Measurements from ENCODE around the gene HERC3. TPM values are rescaled to one million over a fixed set of nuclear protein-coding genes. Genes with fewer than 3 reads are reported as not detected.

HERC3 gene
- total and polyA plus RNA-seq, 2 experiments from 2014 or later: 2.2 to 2.4 TPM

DNA sequence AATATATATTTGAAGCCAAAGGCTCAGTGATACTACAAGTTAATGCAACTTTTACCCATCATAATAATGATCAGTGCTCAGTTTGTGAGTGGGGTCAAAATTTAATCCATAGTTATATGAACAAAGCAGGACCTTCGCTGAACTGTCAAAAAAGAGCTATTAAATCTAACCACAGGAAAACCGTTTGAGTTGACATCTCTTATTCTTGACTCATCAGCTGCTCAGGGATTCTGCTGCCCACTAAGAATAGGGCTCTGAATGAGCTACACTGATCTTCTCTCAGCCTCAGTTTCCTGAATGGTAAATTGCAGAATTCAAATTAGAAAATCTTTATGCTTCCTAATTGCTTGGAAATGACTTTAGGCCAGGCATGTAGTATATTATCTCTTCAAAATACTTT, 150.3 kb downstream of the HERC3 start:
- H3K4me3 ChIP-seq: no peak overlapping the region
- H3K79me2 ChIP-seq (replicated peaks; ENCODE audit: insufficient read depth): no peaks in the 10 kb centered on the region
- no peaks in the 10 kb centered on the region for H3K27me3 ChIP-seq (ENCODE audit: insufficient read depth)
- Mint-ChIP-seq H3K27me3 (ENCODE audit: insufficient read depth, low read depth, poor library complexity) (peaks cover 4% of the 10 kb centered on the region), H3K4me3 (no peak overlapping the region), H3K9me3 (no peaks in the 10 kb centered on the region; the same call in 2 of the 3 replicates), H3K4me1 (peaks cover 37% of the 10 kb centered on the region), H3K36me3 (ENCODE audit: low read depth) (peaks cover 10% of the 10 kb centered on the region; the same call in 1 of the 3 replicates), H3K27ac (no peak overlapping the region)
- no peak overlapping the region for H3K27ac ChIP-seq (ENCODE audit: low read depth)
- no peak overlapping the region for H2AFZ ChIP-seq
- DNase-seq (ENCODE audit: low spot score): no peak
- no peaks in the 10 kb centered on the region for H3K36me3 ChIP-seq (ENCODE audit: insufficient read depth)
- H3F3A ChIP-seq (replicated peaks; ENCODE audit: low read depth): no peaks in the 10 kb centered on the region
- no peaks in the 10 kb centered on the region; the same call in 1 of the 2 replicates for H3K9me2 ChIP-seq (ENCODE audit: insufficient read depth)
- H3K4me1 ChIP-seq (ENCODE audit: insufficient read depth): peaks cover 35% of the 10 kb centered on the region
- ATAC-seq: no peak
- no peak for TF ChIP-seq STAT1 (IDR thresholded peaks at IDR 0.05; ENCODE audit: unreplicated experiment)
- TF ChIP-seq EZH2phosphoT487 (IDR thresholded peaks at IDR 0.05; ENCODE audit: unreplicated experiment): no peak
- no peak for TF ChIP-seq REST (IDR thresholded peaks at IDR 0.05; ENCODE audit: unreplicated experiment)
- TF ChIP-seq POLR2AphosphoS5 (IDR thresholded peaks at IDR 0.05; ENCODE audit: low read depth): no peak
- TF ChIP-seq ZNF114 (CRISPR knock-in tag; IDR thresholded peaks at IDR 0.05): no peak
- TF ChIP-seq, protein P1, sequence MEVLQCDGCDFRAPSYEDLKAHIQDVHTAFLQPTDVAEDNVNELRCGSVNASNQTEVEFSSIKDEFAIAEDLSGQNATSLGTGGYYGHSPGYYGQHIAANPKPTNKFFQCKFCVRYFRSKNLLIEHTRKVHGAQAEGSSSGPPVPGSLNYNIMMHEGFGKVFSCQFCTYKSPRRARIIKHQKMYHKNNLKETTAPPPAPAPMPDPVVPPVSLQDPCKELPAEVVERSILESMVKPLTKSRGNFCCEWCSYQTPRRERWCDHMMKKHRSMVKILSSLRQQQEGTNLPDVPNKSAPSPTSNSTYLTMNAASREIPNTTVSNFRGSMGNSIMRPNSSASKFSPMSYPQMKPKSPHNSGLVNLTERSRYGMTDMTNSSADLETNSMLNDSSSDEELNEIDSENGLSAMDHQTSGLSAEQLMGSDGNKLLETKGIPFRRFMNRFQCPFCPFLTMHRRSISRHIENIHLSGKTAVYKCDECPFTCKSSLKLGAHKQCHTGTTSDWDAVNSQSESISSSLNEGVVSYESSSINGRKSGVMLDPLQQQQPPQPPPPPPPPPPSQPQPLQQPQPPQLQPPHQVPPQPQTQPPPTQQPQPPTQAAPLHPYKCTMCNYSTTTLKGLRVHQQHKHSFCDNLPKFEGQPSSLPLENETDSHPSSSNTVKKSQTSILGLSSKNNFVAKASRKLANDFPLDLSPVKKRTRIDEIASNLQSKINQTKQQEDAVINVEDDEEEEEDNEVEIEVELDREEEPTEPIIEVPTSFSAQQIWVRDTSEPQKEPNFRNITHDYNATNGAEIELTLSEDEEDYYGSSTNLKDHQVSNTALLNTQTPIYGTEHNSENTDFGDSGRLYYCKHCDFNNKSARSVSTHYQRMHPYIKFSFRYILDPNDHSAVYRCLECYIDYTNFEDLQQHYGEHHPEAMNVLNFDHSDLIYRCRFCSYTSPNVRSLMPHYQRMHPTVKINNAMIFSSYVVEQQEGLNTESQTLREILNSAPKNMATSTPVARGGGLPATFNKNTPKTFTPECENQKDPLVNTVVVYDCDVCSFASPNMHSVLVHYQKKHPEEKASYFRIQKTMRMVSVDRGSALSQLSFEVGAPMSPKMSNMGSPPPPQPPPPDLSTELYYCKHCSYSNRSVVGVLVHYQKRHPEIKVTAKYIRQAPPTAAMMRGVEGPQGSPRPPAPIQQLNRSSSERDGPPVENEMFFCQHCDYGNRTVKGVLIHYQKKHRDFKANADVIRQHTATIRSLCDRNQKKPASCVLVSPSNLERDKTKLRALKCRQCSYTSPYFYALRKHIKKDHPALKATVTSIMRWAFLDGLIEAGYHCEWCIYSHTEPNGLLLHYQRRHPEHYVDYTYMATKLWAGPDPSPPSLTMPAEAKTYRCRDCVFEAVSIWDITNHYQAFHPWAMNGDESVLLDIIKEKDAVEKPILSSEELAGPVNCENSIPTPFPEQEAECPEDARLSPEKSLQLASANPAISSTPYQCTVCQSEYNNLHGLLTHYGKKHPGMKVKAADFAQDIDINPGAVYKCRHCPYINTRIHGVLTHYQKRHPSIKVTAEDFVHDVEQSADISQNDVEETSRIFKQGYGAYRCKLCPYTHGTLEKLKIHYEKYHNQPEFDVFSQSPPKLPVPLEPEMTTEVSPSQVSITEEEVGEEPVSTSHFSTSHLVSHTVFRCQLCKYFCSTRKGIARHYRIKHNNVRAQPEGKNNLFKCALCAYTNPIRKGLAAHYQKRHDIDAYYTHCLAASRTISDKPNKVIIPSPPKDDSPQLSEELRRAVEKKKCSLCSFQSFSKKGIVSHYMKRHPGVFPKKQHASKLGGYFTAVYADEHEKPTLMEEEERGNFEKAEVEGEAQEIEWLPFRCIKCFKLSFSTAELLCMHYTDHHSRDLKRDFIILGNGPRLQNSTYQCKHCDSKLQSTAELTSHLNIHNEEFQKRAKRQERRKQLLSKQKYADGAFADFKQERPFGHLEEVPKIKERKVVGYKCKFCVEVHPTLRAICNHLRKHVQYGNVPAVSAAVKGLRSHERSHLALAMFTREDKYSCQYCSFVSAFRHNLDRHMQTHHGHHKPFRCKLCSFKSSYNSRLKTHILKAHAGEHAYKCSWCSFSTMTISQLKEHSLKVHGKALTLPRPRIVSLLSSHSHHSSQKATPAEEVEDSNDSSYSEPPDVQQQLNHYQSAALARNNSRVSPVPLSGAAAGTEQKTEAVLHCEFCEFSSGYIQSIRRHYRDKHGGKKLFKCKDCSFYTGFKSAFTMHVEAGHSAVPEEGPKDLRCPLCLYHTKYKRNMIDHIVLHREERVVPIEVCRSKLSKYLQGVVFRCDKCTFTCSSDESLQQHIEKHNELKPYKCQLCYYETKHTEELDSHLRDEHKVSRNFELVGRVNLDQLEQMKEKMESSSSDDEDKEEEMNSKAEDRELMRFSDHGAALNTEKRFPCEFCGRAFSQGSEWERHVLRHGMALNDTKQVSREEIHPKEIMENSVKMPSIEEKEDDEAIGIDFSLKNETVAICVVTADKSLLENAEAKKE (CRISPR knock-in tag; IDR thresholded peaks at IDR 0.05): no peak
- TF ChIP-seq, protein P2, sequence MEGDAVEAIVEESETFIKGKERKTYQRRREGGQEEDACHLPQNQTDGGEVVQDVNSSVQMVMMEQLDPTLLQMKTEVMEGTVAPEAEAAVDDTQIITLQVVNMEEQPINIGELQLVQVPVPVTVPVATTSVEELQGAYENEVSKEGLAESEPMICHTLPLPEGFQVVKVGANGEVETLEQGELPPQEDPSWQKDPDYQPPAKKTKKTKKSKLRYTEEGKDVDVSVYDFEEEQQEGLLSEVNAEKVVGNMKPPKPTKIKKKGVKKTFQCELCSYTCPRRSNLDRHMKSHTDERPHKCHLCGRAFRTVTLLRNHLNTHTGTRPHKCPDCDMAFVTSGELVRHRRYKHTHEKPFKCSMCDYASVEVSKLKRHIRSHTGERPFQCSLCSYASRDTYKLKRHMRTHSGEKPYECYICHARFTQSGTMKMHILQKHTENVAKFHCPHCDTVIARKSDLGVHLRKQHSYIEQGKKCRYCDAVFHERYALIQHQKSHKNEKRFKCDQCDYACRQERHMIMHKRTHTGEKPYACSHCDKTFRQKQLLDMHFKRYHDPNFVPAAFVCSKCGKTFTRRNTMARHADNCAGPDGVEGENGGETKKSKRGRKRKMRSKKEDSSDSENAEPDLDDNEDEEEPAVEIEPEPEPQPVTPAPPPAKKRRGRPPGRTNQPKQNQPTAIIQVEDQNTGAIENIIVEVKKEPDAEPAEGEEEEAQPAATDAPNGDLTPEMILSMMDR (conservative IDR thresholded peaks at IDR 0.05; ENCODE audit: low read depth in 2 of 2): no peak
- TF ChIP-seq EZH2 (IDR thresholded peaks at IDR 0.05; ENCODE audit: low read depth, unreplicated experiment): no peak
- TF ChIP-seq CREB1 (CRISPR knock-in tag; IDR thresholded peaks at IDR 0.05; ENCODE audit: low read depth): no peak
- TF ChIP-seq ZNF331 (CRISPR knock-in tag; IDR thresholded peaks at IDR 0.05; ENCODE audit: low read depth): no peak
- TF ChIP-seq, protein P3, sequence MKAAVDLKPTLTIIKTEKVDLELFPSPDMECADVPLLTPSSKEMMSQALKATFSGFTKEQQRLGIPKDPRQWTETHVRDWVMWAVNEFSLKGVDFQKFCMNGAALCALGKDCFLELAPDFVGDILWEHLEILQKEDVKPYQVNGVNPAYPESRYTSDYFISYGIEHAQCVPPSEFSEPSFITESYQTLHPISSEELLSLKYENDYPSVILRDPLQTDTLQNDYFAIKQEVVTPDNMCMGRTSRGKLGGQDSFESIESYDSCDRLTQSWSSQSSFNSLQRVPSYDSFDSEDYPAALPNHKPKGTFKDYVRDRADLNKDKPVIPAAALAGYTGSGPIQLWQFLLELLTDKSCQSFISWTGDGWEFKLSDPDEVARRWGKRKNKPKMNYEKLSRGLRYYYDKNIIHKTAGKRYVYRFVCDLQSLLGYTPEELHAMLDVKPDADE (IDR thresholded peaks at IDR 0.05): no peak
- no peak for TF ChIP-seq JUNB (IDR thresholded peaks at IDR 0.05; ENCODE audit: unreplicated experiment)
- no peak for TF ChIP-seq NANOG (IDR thresholded peaks at IDR 0.05; ENCODE audit: borderline replicate concordance)
- H4K20me1 ChIP-seq (replicated peaks; ENCODE audit: insufficient read depth): no peaks in the 10 kb centered on the region
- no peak overlapping the region for H3K4me2 ChIP-seq
